PC-3 (cell line): ENCODE measurements around the gene PARN. TPM values are rescaled to one million over a fixed set of nuclear protein-coding genes. Genes with fewer than 3 reads are reported as not detected.
"Not testable (repeated sequence)": the region's sequence is repeated elsewhere in the genome, so short reads cannot be mapped to it uniquely, and the experiment has no call there.

Experiments used
- ATAC-seq: fragments of 200-7000 bp; cut with Tn5 transposase; 2 replicates; pipeline ENCODE4 v1.9.1; 2020; ENCODE audit warnings: mild to moderate bottlenecking, moderate library complexity
- BruUV-seq: library from RNA; stranded (reverse); fragments of 400-500 nt; replicated peaks from 2 replicates; lab custom pipeline; 2021; lab: Mats Ljungman, UMichigan
- CTCF ChIA-PET: fragments of 300-600 bp; sonication (Branson Sonifier 250); formaldehyde crosslinking; loops from one replicate; lab custom pipeline; 2022; ENCODE audit warnings: antibody characterized with exemption; lab: Charles Lee
- POLR2A ChIA-PET: fragments of 300-600 bp; sonication (Branson Sonifier 250); formaldehyde crosslinking; loops from one replicate; lab custom pipeline; 2022; ENCODE audit warnings: antibody characterized with exemption; ENCODE audit not compliant: unreplicated experiment; lab: Charles Lee
- DNase-seq: peaks from one replicate; pipeline ENCODE4 v3.0.0-alpha.2; 2015
- H2AFZ ChIP-seq: fragments of 300-600 bp; sonication (generic); 2 replicates; pipeline ENCODE4 v1.6.0; 2016; ENCODE audit warnings: antibody characterized with exemption, low read length
- H3F3A ChIP-seq: fragments of 300-600 bp; sonication (generic); one replicate; pipeline ENCODE4 v1.6.0; 2017; ENCODE audit warnings: antibody characterized with exemption, low read length, control low read depth, mild to moderate bottlenecking; ENCODE audit not compliant: unreplicated experiment
- H3K27ac ChIP-seq: fragments of 300-600 bp; sonication (generic); 2 replicates; pipeline ENCODE4 v1.5.1; 2016; ENCODE audit warnings: mild to moderate bottlenecking, low read length
- H3K27me3 ChIP-seq: fragments of 300-600 bp; sonication (generic); 2 replicates; pipeline ENCODE4 v1.6.1; 2016; ENCODE audit warnings: low read length, mixed read lengths
- H3K36me3 ChIP-seq: fragments of 300-600 bp; sonication (generic); 2 replicates; pipeline ENCODE4 v1.6.1; 2016; ENCODE audit warnings: low read depth, mixed run types, low read length, mixed read lengths
- H3K4me1 ChIP-seq: fragments of 300-600 bp; sonication (generic); 2 replicates; pipeline ENCODE4 v1.5.1; 2016; ENCODE audit warnings: low read length; ENCODE audit not compliant: insufficient read depth
- H3K4me2 ChIP-seq: fragments of 300-600 bp; sonication (generic); 2 replicates; pipeline ENCODE4 v1.6.0; 2016; ENCODE audit warnings: low read length
- H3K4me3 ChIP-seq: fragments of 300-600 bp; sonication (generic); 2 replicates; pipeline ENCODE4 v1.5.1; 2016; ENCODE audit warnings: mild to moderate bottlenecking, low read length, mixed read lengths
- H3K79me2 ChIP-seq: fragments of 300-600 bp; sonication (generic); 2 replicates; pipeline ENCODE4 v1.6.1; 2017; ENCODE audit warnings: low read length, mixed read lengths
- H3K9ac ChIP-seq: fragments of 300-600 bp; sonication (generic); 2 replicates; pipeline ENCODE4 v1.6.0; 2016; ENCODE audit warnings: mild to moderate bottlenecking, low read length
- H3K9me2 ChIP-seq: fragments of 300-600 bp; sonication (generic); replicated peaks from 2 replicates; pipeline ENCODE4 v1.6.1; 2016; ENCODE audit warnings: mixed run types, low read length, mixed read lengths
- H3K9me3 ChIP-seq: fragments of 300-600 bp; sonication (generic); 2 replicates; pipeline ENCODE4 v1.6.1; 2016; ENCODE audit warnings: low read length, mixed read lengths
- H4K20me1 ChIP-seq: fragments of 300-600 bp; sonication (generic); 2 replicates; pipeline ENCODE4 v1.6.1; 2016; ENCODE audit warnings: low read length, mixed read lengths
- EZH2 ChIP-seq: fragments of 300-600 bp; sonication (generic); IDR thresholded peaks from one replicate; pipeline ENCODE4 v1.6.1; 2017; ENCODE audit warnings: antibody characterized with exemption, mild to moderate bottlenecking, low read length; ENCODE audit not compliant: unreplicated experiment
- EZH2phosphoT487 ChIP-seq: fragments of 300-600 bp; sonication (generic); IDR thresholded peaks from 2 replicates; pipeline ENCODE4 v1.6.1; 2018; ENCODE audit warnings: mild to moderate bottlenecking, antibody characterized with exemption, low read length, borderline replicate concordance
- intact Hi-C: fragments of 100-400 bp; cut with micrococcal nuclease; formaldehyde crosslinking; loops from 2 replicates; pipeline ENCODE4 v1.9.0; 2023
- total RNA-seq: library from RNA; depleted of rRNA; stranded (reverse); fragments of >200 nt; gene quantifications from 2 replicates; pipeline ENCODE4 v1.2.3, GENCODE V29; 2014
- TF ChIP-seq, protein P1 (sequence below): fragments of 300-600 bp; sonication (generic); conservative IDR thresholded peaks from 2 replicates; pipeline ENCODE4 v1.5.1; 2017; ENCODE audit warnings: antibody characterized with exemption, low read depth, mild to moderate bottlenecking, low read length

PARN gene
- total RNA-seq, 1 experiment from 2014 or later = 34.7 TPM

DNA sequence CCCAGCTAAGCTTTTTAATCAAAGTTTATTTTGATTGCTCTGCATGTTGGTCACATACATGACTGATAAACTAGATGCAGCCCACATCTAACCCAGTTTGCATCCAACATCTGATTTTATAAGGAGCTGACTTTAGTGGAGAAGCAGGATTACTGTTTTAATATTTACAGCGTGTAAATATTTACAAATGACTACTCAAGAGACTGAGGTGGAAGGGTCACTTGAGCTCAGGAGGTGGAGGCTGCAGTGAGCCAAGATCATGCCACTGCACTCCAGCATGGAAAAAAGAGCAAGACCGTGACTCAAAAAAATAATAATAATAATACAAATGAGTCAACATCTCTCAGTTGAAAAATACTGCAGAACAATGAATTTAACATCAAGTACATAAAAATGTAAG, 50.8 kb downstream of the PARN start:
- ATAC-seq = peak; percentile 95
- Histone ChIP-seq H3K27me3 (no peaks in the 10 kb centered on the region), H3K36me3 (peaks cover 27% of the 10 kb centered on the region), H3K9ac (no peak overlapping the region), H3K4me2 (no peak overlapping the region), H3K4me1 (peaks cover 5% of the 10 kb centered on the region; the same call in 1 of the 2 replicates), H2AFZ (no peak overlapping the region), H4K20me1 (no peaks in the 10 kb centered on the region), H3K79me2 (no peaks in the 10 kb centered on the region), H3K9me2 (no peaks in the 10 kb centered on the region), H3K4me3 (no peak overlapping the region), H3K9me3 (no peaks in the 10 kb centered on the region), H3K27ac (peak overlapping the region; percentile 39), H3F3A (no peaks in the 10 kb centered on the region)
- no TSS peak for BruUV-seq
- TF ChIP-seq, protein P1, sequence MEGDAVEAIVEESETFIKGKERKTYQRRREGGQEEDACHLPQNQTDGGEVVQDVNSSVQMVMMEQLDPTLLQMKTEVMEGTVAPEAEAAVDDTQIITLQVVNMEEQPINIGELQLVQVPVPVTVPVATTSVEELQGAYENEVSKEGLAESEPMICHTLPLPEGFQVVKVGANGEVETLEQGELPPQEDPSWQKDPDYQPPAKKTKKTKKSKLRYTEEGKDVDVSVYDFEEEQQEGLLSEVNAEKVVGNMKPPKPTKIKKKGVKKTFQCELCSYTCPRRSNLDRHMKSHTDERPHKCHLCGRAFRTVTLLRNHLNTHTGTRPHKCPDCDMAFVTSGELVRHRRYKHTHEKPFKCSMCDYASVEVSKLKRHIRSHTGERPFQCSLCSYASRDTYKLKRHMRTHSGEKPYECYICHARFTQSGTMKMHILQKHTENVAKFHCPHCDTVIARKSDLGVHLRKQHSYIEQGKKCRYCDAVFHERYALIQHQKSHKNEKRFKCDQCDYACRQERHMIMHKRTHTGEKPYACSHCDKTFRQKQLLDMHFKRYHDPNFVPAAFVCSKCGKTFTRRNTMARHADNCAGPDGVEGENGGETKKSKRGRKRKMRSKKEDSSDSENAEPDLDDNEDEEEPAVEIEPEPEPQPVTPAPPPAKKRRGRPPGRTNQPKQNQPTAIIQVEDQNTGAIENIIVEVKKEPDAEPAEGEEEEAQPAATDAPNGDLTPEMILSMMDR = no peak
- TF ChIP-seq EZH2phosphoT487 (no peak), EZH2 (no peak)
- intact Hi-C loops = loop anchor here (2.0 kb wide), 1 partner anchor 14 kb away; no protein-coding TSS in a partner anchor
- CTCF ChIA-PET = no interaction called here
- peak; percentile 39 for DNase-seq
- POLR2A ChIA-PET = no interaction called here

DNA sequence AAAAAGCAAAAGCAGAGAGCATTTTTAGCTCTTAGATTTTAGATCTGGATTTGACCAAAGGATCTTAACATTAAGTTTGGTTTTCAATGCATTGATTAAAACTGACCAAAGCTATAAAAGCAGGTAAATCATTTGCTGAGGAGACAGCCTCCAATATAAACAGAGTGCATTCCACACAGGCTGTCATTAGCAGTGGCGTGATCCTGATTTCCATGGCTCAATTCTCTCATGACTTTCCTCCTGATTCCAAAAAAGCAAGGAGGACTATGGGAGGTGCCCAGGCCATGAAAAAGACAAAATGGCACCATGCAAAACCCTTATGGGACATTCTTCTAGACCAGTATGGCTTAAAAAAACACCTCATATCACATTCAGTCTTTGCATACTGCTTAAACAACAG, 53.5 kb downstream of the PARN start:
- peaks cover 5% of the 10 kb centered on the region; the same call in 1 of the 2 replicates for H3K4me1 ChIP-seq
- H2AFZ ChIP-seq = no peak overlapping the region
- H3K9me3 ChIP-seq = no peaks in the 10 kb centered on the region
- DNase-seq (no peak), ATAC-seq (no peak)
- H3F3A ChIP-seq = no peaks in the 10 kb centered on the region
- intact Hi-C loops = no loop called here
- no peaks in the 10 kb centered on the region for H4K20me1 ChIP-seq
- H3K79me2 ChIP-seq = no peaks in the 10 kb centered on the region
- POLR2A ChIA-PET = no interaction called here
- no peaks in the 10 kb centered on the region for H3K9me2 ChIP-seq
- H3K4me3 ChIP-seq = no peak overlapping the region
- H3K36me3 ChIP-seq = peaks cover 27% of the 10 kb centered on the region
- H3K9ac ChIP-seq = no peak overlapping the region
- BruUV-seq = no TSS peak
- H3K27me3 ChIP-seq = no peaks in the 10 kb centered on the region
- TF ChIP-seq EZH2 = no peak
- TF ChIP-seq, protein P1 = no peak
- no peak for TF ChIP-seq EZH2phosphoT487
- CTCF ChIA-PET = no interaction called here
- H3K27ac ChIP-seq = no peak overlapping the region
- no peak overlapping the region for H3K4me2 ChIP-seq

DNA sequence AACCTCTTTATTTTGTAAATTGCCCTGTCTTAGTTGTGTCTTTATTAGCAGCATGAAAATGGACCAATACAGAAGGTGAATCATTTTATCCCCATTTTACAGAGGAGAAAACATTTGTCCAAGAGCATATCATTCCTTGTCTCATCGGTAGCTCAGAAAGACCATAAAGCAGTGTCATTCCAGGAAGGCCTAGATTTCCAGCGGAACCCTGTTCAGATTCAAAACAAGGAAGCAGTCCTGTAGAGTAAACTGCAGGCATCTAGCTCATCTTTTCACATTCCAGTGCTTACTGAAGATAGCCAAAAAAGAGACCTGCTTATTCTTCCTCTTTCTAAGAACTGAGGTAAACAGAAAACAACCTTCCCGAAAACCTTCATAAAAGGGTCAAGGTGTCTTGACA, 54.0 kb downstream of the PARN start:
- no peak overlapping the region for H3K27ac ChIP-seq
- H2AFZ ChIP-seq = no peak overlapping the region
- H3K4me3 ChIP-seq = no peak overlapping the region
- no peak overlapping the region for H3K4me2 ChIP-seq
- H3F3A ChIP-seq = no peaks in the 10 kb centered on the region
- BruUV-seq = no TSS peak
- H3K4me1 ChIP-seq = peaks cover 5% of the 10 kb centered on the region; the same call in 1 of the 2 replicates
- TF ChIP-seq EZH2phosphoT487 (no peak), EZH2 (no peak)
- TF ChIP-seq, protein P1 = no peak
- DNase-seq (no peak), ATAC-seq (no peak)
- H3K79me2 ChIP-seq = no peaks in the 10 kb centered on the region
- no peaks in the 10 kb centered on the region for H3K9me2 ChIP-seq
- no peak overlapping the region for H3K9ac ChIP-seq
- H4K20me1 ChIP-seq = no peaks in the 10 kb centered on the region
- H3K27me3 ChIP-seq = no peaks in the 10 kb centered on the region
- ChIA-PET POLR2A (no interaction called here), CTCF (no interaction called here)
- H3K9me3 ChIP-seq = no peaks in the 10 kb centered on the region
- intact Hi-C loops = no loop called here
- peaks cover 27% of the 10 kb centered on the region for H3K36me3 ChIP-seq

- H3K27me3 ChIP-seq, H3K27ac ChIP-seq, CTCF ChIA-PET, intact Hi-C loops, H2AFZ ChIP-seq, H4K20me1 ChIP-seq, ATAC-seq, H3F3A ChIP-seq, BruUV-seq, H3K4me2 ChIP-seq, H3K4me1 ChIP-seq, DNase-seq, H3K9me3 ChIP-seq, H3K9me2 ChIP-seq, H3K9ac ChIP-seq, H3K79me2 ChIP-seq, H3K4me3 ChIP-seq: not testable (repeated sequence)
- POLR2A ChIA-PET = interaction anchor here (0.6 kb wide), 1 partner anchor 10 kb away, joined by 3 read pairs; no protein-coding TSS in a partner anchor
- H3K36me3 ChIP-seq = peaks cover 21% of the 10 kb centered on the region
Measured at GRCh38 chr16:14574698-14575415, 55.2 kb downstream of the PARN start.
